ENCODE measurements around the gene SETBP1. TPM values are rescaled to one million over a fixed set of nuclear protein-coding genes. Genes with fewer than 3 reads are reported as not detected.

The SETBP1 gene
- total RNA-seq, 2 donors from 2014 or later, result 17.3 to 20.1 TPM

DNA sequence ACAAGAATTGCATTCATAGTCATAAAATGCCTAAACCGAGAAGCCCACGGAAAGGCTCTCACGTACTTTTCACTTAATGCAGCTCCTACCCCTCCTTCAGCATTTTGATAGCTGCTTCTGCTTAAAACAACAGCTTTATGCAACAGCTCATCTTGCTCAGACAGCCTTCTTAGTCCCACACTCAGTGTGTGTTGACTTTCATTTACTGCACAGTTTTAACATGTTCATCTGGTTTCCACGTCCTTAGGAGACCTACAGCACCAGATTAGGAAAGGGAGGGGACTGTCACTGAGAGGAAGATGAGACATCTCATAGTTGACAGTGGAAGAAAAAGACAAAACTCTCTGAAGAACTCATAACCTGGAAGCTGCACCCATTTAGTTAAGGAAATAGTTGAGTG lies 435.4 kb downstream of the SETBP1 start:
- no peak for DNase-seq
- no peak overlapping the region for H3K27ac Mint-ChIP-seq
- H3K27me3 Mint-ChIP-seq (ENCODE audit: insufficient read depth), result no peaks in the 10 kb centered on the region
- WGBS, 2 experiments (ENCODE audit: insufficient coverage in 1 of 2, insufficient read length in 1 of 2), result 94 to 100% methylated on average over 3 to 4 of the region's 4 CpGs
- Histone ChIP-seq H3K27ac (ENCODE audit: low read depth, low read length) (no peak overlapping the region), H3K4me1 (ENCODE audit: control insufficient read depth, insufficient read depth, low read length) (no peaks in the 10 kb centered on the region), H3K4me3 (ENCODE audit: low read length) (no peak overlapping the region), H3K9ac (ENCODE audit: extremely low read depth, low read length, poor library complexity, severe bottlenecking) (no peak overlapping the region), H3K9me3 (ENCODE audit: control insufficient read depth, low read length) (no peaks in the 10 kb centered on the region), H3K36me3 (ENCODE audit: control insufficient read depth, insufficient read depth, low read length) (no peaks in the 10 kb centered on the region), H3K27me3 (ENCODE audit: control insufficient read depth, insufficient read depth, low read length, poor library complexity, severe bottlenecking) (no peaks in the 10 kb centered on the region)
- H3K4me1 Mint-ChIP-seq, result no peaks in the 10 kb centered on the region
- H3K4me3 Mint-ChIP-seq, result no peak overlapping the region
- TF ChIP-seq, protein P1, sequence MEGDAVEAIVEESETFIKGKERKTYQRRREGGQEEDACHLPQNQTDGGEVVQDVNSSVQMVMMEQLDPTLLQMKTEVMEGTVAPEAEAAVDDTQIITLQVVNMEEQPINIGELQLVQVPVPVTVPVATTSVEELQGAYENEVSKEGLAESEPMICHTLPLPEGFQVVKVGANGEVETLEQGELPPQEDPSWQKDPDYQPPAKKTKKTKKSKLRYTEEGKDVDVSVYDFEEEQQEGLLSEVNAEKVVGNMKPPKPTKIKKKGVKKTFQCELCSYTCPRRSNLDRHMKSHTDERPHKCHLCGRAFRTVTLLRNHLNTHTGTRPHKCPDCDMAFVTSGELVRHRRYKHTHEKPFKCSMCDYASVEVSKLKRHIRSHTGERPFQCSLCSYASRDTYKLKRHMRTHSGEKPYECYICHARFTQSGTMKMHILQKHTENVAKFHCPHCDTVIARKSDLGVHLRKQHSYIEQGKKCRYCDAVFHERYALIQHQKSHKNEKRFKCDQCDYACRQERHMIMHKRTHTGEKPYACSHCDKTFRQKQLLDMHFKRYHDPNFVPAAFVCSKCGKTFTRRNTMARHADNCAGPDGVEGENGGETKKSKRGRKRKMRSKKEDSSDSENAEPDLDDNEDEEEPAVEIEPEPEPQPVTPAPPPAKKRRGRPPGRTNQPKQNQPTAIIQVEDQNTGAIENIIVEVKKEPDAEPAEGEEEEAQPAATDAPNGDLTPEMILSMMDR (conservative IDR thresholded peaks at IDR 0.05), result no peak
- H3K36me3 Mint-ChIP-seq (ENCODE audit: low read depth), result no peaks in the 10 kb centered on the region
- no peaks in the 10 kb centered on the region for H3K9me3 Mint-ChIP-seq

Small RNA genes within 50 kb of the gene (microRNA-seq; reads per million reads assigned to microRNA genes)
- not detected for gene MIR4319 (ENCODE audit: borderline microRNAs expressed)

Data from endodermal cell (in vitro differentiated cells).